HG03097 (cell line): ENCODE measurements around the gene TMEM91.
"Not testable (repeated sequence)": the region's sequence is repeated elsewhere in the genome, so short reads cannot be mapped to it uniquely, and the experiment has no call there.

ENCODE experiments used
- ATAC-seq: cut with Tn5 transposase; IDR thresholded peaks from one replicate; pipeline ENCODE4 v1.9.1; 2021; ENCODE audit not compliant: unreplicated experiment, low FRiP score

The TMEM91 gene

DNA sequence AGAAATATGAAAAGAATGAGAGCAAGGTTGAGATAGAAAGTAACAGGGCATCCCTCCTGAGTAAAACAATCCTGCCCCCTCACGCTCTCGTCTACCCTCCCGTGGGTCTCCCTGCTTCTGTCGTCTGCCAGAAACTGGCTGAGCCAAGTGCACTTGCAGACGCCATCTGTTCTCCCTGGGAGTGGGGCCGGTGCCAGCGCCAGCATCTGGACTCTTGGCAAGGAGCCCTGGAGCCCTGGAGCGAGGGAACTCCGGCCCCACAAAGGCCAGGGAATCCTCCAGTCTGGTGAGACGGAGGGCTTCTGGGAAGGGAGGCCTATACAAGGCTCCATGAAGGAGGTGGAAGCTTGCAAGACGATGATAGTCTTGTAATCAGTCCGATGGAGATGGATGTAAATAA lies 2.3 kb upstream of the TMEM91 start:
- no peak for ATAC-seq

DNA sequence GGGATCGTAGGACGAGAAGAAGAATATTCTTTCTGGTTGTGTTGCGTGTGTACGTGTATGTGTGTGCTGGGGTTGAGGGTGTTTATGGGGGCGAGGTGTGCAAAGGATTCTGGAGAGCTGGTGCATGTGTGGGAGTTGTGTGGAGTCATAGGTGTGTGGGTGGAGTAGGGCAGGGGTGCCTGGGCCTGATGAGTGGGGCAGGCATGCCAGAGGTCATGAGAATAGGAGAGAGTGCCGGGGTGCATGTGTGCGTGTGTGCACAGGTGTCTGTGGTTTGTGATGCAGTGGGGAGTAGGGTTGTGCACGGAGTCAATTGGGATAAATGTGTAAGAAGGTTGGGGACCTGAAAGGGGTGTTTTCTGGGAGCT lies 649 bp downstream of the TMEM91 start:
- no peak for ATAC-seq

DNA sequence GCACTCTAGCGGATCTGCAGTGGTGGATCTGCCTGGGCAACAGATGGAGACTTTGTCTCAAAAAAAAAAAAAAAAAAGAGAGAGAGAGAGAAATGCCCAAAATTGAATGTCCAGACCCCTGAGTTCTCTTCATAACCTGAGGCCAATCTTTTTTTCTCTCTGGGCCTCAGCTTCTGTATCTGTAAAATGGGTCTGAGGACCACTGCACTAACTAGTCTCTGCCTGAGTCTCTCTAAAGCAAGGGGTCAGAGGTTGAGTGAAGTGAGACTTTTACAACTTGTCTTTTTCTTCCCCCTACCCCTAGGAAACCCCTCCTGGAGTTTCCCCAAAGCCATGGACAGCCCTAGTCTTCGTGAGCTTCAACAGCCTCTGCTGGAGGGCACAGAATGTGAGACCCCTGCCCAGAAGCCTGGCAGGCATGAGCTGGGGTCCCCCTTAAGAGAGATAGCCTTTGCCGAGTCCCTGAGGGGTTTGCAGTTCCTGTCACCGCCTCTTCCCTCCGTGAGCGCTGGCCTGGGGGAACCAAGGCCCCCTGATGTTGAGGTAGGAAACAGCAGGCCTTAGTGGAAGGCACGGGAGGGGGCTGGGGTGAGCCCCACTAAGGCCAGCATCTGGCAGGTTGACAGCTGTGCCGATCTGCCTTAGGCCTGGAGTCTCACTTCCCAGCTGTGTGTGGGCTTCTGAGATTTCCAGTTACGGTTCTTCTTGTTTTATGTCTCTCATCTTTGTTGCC lies 1.8 kb downstream of the TMEM91 start:
- no peak for ATAC-seq

DNA sequence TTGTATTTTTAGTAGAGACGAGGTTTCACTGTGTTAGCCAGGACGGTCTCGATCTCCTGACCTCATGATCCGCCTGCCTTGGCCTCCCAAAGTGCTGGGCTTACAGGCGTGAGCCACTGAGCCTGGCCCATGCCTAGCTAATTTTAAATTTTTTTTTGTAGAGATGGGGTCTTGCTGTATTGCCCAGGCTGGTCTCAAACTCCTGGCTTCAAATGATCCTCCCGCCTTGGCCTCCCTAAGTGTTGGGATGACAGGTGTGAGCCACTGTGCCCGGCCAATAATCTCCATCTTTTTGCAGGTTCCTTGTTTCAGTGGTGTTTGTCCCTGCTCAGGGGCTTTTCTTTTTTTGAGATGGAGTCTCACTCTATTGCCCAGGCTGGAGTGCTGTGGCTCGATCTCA lies 5.2 kb downstream of the TMEM91 start:
- ATAC-seq: not testable (repeated sequence)

DNA sequence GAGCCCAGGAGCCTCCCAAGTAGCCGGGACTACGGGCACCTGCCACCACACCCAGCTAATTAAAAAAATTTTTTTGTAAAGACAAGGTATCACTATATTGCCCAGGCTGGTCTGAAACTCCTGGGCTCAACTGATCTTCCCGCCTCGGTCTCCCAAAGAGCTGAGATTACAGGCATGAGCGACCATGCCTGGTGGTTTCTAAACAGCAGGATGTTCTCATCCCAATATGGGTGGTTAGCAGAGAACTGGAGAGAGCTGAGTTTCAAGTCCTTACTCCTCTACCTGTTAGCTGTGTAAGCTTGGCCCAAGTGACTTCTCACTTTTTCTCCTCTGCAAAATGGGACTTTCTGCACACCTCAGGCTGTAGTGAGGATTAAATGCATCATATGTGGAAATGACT lies 8.0 kb downstream of the TMEM91 start:
- no peak for ATAC-seq

DNA sequence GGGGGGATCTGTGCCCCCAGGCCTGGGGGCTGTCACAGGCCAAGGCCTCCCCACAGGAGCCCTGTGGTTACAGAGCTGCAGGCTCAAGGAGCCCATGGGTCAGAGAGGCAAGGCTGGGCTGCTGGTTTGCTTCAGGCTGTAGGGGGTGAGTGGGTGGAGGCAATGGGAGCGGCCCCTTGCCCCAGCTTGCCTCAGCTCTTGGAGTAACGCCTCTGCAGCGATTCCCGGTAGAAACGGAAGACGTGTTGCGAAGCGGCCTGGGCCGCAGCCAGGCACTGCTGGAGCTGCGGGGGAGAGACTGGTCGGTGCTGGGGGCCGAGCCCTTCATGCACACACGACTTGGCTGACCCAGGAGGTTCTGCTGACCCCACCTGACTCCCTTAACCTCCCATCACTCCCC lies 10.1 kb downstream of the TMEM91 start:
- no peak for ATAC-seq

DNA sequence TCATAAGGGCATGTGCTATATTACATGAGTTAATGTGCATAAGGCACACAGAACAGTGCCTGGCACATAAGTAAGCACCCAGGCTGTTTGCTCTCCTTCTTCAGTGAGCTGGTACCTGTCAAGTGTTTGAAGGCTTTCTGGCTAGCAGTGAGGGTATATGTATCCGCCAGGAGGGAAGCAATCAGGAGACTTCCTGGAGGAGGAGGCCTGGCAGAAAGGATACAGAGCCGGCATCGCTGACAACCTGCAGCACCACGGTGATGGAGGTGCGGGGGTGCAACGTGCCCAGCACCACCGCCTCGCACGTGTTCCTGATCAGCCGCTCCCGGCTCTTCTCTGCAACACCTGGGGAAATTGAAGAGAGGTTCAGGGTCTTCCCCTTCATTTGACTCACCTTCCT lies 15.3 kb downstream of the TMEM91 start:
- no peak for ATAC-seq

DNA sequence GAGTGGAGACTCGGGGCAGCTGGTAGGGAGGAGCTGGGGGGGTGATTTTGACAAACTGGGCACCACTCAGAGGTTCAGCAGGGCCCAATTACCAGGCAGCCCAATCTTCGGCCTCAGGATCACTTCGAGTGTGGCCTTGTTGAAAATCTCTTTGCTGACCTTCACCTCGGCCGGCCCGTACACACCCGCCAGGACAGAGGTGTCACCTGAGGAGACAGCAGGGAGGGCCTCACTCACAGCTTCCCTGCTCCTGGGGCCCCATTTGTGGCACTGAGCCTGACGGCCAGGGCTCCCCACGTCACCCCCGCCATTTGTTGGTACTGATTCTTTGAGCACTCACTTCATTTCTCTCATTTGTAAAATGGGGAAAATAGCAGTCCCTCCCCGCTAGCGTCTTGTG lies 16.4 kb downstream of the TMEM91 start:
- ATAC-seq: no peak

DNA sequence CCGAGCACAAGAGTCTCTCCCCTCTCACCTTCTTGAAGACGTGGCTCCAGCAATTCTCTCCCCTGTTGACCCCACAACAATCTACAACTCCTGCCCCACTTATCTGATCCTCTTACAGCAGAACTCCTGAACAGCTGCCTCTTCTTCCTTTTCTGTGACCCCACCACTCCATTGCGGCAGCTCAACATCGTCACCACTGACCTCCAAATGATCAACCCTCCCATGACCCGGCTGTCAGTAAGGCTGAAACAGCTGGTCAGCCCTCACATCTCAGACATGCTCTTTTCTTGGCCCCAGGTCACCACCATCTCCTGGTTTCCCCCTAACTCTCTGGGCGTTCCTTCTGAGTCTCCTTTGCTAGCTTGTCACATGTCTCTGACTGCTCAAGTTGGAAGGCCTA lies 19.0 kb downstream of the TMEM91 start:
- no peak for ATAC-seq

DNA sequence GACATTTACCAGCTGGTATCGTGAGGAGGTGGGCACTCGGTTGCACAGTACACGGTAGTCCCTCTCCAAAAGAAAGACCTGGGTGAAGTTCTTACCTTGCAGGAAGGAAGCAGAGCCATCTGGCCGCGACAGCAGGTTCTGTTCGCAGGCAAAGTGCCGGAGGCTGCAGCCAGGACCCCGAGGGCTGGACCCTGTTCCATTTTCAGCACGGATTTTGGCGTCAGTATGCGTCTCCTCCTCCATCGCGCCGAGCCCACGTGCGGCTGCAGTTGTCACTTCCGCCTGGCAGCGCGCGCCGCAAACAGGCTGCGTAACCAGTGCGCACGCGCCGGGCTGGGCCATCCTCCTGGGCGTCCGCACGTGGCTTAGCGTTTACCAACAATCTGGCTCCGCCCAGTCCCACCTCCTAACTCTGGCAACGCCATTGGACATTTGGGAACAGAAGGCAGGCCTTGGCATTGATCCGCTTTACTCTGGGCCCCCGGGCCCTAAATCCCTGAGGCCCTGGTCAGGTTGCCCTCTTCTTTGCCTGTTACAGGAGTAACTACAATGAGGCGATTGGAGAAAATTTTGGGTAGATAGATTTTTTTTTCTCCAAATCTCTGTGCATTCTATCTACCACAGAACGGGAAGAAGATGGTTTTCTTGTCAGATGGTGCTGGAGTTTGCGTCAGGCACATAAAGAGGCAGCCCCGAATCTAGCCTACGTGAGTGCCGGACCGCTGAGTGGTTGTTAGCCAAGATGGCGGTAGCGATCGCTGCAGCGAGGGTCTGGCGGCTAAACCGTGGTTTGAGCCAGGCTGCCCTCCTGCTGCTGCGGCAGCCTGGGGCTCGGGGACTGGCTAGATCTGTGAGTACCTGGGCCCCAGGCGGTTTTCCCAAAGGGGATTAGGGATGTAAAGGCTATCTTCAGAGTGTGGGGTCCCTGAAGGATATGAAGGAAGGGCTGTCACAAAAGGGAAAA lies 21.0 kb downstream of the TMEM91 start, which contains the start of the genes BCKDHA and EXOSC5:
BCKDHA (plus strand) TSS at position 733 of the 964 bp plus-strand sequence; CDS start at position 743, 10 bp downstream.
EXOSC5 (minus strand) TSS at position 274 of the 964 bp plus-strand sequence; CDS start at position 243, 31 bp downstream.
- peak; percentile 88 for ATAC-seq

DNA sequence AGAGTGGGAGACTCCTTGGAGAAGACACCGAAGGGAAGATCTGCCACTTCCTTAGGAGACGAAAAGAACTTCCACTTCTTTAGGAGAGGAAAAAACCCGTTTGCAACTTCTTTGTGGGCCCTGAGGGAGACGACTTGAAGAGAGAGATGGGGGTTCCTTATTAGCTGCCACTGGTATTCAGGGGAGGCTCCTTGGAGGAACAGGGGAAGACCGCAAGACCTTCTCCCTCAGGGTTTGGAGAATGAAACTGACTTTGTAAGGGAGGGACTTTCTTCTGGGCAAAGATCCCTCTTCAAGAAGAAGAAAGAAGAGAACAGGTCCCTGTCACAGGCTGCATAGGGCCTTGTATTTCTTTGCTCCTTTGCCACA lies 21.7 kb downstream of the TMEM91 start:
- no peak for ATAC-seq

DNA sequence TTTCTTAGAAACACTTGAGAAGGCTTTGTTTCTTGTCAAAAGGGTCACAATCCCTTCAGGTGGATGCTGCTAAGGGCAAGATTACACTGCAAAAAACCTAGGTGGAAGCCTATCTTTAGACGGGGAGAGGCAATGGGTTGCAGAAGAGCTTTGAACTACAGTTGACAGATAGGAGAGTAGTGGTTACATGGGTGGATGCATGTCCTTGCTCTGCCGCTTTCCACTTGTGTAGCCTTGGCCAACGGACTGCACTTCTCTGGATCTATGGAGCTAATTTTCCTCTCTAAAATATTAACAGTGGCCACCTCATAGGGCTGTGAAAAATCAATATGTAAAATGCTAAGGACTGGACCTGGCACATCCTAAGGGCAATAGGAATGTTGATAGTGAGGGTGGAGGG lies 22.3 kb downstream of the TMEM91 start:
- ATAC-seq: no peak

DNA sequence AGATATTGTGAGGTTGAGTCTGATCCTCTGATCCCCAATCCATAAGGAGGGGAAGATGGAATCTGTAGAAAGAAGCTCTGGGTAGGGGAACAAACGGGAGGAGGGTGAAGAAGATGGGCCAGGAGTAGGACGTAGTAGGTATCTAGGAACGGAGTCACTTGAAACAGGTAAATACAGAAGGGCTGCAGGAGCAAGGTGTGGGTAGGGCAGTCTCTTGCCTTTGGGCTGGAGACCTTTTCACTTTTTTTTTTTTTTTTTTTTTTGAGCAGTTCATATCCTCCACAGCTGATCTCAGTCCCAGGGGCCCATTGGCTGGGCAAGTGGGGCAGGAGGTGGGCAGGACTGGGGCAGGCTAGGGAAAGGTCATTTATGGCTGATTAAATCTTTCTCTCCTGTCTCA lies 22.8 kb downstream of the TMEM91 start:
- no peak for ATAC-seq

DNA sequence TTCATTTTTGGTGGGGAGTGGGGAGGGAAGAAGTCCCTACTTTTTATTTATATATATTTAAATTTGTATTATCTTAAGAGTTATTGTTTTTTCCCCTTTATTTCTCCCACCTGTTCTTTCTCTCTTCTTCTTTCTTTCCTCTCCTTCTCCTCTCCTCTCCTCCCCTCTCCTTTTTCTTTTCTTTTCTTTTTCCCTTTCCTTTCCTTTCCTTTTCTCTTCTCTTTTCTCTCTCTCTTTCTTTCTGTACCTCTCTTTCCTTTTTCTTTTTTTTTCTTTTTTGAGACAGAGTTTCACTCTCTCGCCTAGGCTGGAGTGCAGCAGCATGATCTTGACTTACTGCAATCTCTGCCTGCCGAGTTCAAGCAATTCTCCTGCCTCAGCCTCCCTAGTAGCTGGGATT lies 23.2 kb downstream of the TMEM91 start:
- no peak for ATAC-seq

DNA sequence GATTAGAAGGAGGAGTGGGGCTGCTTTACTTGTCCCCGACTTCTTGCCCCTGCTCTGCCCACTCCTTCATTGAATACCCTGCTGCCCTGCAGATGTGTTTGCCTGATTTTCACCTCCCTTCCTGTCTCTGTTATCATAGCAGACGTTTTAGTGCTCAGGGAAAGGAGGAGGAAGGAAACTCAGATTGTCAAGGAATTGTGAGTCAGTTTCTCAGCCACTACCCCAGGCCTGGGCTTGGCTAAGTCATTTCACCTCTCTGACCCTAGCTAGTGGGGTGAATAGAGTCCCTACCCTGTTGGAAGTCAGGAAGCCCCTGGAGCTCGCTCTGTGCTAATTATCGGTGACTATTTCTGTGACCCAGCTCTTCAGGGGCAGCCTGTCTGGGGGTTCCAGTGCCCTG lies 25.1 kb downstream of the TMEM91 start:
- no peak for ATAC-seq

DNA sequence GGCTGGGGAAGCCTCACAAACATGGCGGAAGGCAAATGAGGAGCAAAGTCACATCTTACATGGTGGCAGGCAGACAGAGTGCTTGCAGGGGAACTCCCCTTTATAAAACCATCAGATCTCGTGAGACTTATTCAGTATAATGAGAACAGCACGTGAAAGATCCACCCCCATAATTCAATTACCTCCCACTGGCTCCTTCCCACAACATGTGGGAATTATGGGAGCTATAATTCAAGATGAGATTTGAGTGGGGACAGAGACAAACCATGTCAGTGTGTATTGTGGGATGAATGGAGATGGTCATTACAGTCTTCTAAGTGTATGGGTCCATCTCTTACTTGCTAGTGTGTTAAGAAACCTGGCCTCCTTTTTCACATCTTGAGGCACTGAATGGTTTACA lies 25.7 kb downstream of the TMEM91 start:
- no peak for ATAC-seq

DNA sequence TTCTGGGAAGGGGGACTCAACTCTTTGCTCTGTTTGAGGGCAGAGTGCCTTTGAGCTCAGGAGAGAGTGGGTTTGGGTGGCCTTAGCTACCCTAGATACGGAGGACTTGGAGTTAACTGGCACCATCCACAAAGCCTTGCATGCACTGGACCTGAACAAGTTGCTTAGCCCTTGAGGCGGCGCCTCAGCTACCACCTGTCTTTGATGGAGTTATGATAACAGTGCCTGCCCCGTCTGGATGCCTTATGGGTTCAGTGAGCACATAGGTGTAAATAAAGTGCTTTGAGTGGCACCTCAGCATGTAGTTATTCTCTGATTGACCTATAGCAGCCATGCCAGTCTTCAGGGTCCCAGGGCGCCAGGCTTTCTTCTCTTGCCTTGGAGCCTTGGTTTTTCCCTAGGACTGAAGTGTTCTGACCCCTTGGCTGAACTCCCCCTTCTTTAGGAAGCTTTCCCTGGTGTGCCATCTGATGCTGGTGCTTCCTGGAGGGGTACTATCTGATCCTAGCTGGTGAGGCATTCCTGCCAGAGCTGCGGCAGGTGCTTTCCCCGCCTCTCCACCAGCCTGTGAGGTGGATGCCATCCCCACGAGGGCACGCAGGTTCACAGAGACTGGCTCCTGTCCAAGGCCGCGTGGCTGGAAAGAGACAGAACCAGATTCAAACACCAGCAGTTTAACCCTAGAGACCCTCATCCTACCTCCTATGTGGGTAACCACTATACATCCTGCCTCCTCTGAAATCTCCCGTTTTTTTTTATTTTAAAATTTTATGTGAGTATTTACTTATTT lies 27.0 kb downstream of the TMEM91 start:
- ATAC-seq: no peak

DNA sequence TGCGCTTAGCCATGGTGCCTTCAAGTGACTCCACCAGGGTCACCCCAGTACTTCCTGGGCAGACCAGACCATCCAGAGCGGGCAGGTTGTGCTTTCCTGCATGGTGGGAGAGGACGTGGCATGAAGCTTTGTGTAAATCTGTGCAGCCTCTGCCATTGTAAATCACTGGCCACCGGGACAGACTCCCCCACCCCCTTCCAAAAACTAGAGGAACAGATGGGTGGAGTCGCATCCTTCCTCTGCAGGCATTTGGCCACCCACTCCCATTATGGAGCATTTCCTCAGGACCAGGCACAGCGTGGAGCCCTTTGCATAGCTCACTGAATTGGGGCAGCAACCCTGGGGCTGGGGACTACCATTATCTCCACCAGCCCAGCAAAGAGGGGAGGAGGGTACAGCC lies 29.4 kb downstream of the TMEM91 start:
- ATAC-seq: no peak

DNA sequence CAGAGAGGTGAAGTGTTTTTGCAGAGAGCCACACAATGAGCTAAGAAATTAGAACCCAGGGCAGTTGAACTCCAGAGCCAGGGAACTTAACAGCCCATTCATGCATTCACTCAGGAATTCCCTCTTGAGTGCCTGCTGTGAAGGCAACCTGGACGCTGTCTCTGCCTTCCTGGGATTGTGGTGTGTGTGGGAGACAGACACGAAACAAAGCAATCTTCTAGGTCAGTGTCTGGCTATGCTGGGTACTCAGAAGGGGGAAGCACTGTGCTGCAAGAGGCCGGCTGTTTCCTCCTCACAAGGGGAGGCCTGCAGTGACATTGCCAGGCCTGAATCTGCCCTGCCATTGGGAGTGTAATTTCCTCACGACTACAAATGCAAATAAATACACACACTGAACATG lies 30.9 kb downstream of the TMEM91 start:
- no peak for ATAC-seq

DNA sequence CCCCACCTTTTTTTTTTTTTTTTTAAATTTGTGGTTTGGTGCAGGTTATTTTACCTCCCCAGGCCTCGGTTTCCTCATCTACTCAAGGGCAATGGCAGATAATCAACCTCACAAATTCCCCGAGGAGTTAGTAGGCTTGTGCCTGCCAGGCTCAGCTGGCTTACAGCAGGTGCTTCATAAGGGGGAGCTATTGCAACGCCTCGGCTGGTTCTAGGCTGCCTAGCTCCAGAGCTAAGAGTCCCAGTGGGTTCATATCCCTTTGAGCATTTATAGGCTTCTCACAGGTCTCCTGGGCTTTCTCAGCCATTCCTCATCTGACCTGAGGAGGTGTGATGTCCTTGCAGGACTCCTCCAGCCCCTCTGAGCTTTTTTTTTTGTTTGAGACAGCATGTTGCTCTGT lies 31.9 kb downstream of the TMEM91 start:
- ATAC-seq: no peak

DNA sequence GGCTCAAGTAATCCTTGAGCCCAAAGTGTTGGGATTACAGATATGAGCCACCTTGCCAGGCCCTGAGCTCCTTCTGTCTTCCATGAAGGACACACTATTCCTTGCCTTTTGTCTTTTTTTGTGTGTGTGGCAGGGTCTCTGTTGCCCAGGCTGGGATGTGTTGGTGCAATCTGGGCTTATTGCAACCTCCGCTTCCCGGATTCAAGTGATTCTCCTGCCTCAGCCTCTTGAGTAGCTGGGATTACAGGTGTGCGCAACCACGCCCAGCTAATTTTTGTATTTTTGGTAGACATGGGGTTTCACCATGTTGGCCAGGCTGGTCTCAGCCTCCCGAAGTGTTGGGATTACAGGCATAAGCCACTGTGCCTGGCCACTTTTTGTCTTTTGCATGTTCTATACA lies 32.5 kb downstream of the TMEM91 start:
- not testable (repeated sequence) for ATAC-seq
